Measurements from ENCODE around the gene LTC4S.

Gene LTC4S

DNA sequence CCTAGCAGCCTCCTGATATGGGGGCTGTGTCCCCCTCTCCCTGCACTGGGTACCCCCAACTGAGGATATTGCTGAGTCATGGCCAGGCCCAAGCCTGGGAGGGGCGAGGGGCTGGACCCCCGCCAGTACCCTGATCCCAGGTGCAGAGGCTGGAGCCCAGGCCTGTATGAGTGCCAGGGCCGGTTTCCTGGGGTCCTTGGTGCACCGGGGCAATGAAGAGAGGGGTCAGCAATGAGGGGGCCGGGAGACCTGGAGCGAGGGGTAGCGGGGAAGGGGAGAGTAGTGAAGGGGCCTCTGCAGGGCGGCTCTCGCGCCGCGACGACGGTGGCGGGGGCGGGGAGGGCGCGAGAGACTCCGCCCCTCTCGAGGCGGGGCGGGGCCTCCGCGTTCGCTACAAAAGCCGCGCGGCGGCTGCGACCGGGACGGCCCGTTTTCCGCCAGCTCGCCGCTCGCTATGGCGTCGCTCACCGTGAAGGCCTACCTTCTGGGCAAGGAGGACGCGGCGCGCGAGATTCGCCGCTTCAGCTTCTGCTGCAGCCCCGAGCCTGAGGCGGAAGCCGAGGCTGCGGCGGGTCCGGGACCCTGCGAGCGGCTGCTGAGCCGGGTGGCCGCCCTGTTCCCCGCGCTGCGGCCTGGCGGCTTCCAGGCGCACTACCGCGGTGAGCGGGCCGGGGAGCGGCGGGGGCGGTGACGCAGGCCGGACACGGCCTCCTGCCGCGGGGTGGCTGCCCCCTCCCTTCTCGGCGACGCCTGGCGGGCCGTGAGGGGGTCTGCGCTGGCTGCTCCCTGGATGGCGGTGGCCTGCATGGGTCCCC, 26.9 kb downstream of the LTC4S start, which contains the start of gene SQSTM1:
Gene SQSTM1, plus strand, starts transcription at position 423 of the 815 bp plus-strand sequence. Its CDS starts 32 bp downstream, at position 455.
- ATAC-seq (replicated peaks; ENCODE audit: extremely low read depth, poor library complexity, severe bottlenecking) (peak; percentile 34), DNase-seq (ENCODE audit: low spot score in 2 of 2) (peak; percentile 70 to 79)
- peak within 1 kb of the TSS; percentile 93 for H3K4me3 Mint-ChIP-seq
- peaks cover 53% of the 10 kb centered on the region for H3K36me3 Mint-ChIP-seq (ENCODE audit: insufficient read depth)
- peaks cover 46% of the 10 kb centered on the region for H3K4me1 Mint-ChIP-seq
- H3K27me3 Mint-ChIP-seq: no peaks in the 10 kb centered on the region
- H3K9me3 Mint-ChIP-seq: no peaks in the 10 kb centered on the region
- H3K27ac Mint-ChIP-seq (ENCODE audit: low read depth): peak within 1 kb of the TSS; percentile 98

DNA sequence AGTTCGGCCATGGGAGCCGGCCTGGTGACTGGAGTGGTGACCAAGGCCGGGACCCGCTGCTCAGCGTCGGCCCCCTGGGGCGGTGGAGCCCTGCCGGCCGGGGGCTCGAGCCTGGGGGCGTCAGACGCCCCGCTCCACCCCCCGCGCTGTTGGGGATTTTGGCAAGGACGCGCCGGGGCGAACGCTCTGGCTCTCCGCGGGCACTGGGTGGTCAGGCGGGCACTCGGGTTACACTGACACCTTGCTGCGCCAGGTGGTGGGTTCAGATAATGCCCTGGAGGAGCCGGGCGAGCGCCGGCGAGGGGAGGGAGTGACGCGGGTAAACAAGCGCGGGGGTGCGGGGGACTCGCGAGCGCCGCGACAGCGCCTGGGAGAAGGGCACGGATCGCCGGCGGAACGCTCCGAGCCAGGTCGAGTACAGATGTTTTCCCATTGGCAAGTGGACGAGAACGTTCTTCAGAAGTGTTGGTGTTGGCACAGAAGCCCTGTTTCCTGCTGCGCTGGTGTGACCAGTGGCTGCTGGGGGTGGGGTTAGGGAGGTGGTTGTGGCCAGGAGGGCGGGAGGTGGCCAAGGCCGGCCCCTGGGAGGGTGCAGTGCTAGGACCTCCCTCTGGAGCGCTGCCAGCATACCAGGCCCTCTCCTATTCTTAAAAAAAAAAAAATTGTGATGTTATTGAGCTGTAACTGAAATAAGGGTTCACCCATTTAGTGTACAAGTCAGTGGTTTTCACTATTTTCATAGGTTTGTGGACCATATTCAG, 27.7 kb downstream of the LTC4S start:
- peak overlapping the region; percentile 93 for H3K4me3 Mint-ChIP-seq
- peaks cover 46% of the 10 kb centered on the region for H3K4me1 Mint-ChIP-seq
- DNase-seq (ENCODE audit: low spot score in 2 of 2) (peak; percentile 89), ATAC-seq (replicated peaks; ENCODE audit: extremely low read depth, poor library complexity, severe bottlenecking) (peak; percentile 74)
- H3K36me3 Mint-ChIP-seq (ENCODE audit: insufficient read depth): peaks cover 61% of the 10 kb centered on the region
- H3K27me3 Mint-ChIP-seq: no peaks in the 10 kb centered on the region
- H3K9me3 Mint-ChIP-seq: no peaks in the 10 kb centered on the region
- peak overlapping the region; percentile 98 for H3K27ac Mint-ChIP-seq (ENCODE audit: low read depth)

DNA sequence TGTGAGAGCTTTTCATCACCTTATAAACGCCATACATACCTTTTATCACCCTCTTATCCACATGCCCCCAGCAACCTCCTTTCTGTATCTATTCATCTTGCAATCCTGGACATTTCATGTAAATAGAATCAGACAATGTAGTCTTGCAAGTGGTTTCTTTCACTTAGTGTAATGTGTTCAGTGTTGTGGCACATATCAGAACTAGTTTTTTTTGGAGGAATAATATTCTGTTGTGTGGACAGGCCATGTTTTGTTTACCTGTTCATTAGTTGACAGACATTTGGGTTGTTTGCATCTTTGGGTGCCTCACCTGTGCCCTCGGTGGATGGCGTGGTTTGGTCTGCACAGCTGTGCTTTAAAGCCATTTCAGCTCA, 28.3 kb downstream of the LTC4S start:
- peak overlapping the region; percentile 93 for H3K4me3 Mint-ChIP-seq
- no peak for DNase-seq (ENCODE audit: low spot score in 2 of 2)
- peaks cover 66% of the 10 kb centered on the region for H3K36me3 Mint-ChIP-seq (ENCODE audit: insufficient read depth)
- no peak for ATAC-seq (replicated peaks; ENCODE audit: extremely low read depth, poor library complexity, severe bottlenecking)
- H3K27me3 Mint-ChIP-seq: no peaks in the 10 kb centered on the region
- peaks cover 46% of the 10 kb centered on the region for H3K4me1 Mint-ChIP-seq
- H3K27ac Mint-ChIP-seq (ENCODE audit: low read depth): peak overlapping the region; percentile 98
- H3K9me3 Mint-ChIP-seq: no peaks in the 10 kb centered on the region

DNA sequence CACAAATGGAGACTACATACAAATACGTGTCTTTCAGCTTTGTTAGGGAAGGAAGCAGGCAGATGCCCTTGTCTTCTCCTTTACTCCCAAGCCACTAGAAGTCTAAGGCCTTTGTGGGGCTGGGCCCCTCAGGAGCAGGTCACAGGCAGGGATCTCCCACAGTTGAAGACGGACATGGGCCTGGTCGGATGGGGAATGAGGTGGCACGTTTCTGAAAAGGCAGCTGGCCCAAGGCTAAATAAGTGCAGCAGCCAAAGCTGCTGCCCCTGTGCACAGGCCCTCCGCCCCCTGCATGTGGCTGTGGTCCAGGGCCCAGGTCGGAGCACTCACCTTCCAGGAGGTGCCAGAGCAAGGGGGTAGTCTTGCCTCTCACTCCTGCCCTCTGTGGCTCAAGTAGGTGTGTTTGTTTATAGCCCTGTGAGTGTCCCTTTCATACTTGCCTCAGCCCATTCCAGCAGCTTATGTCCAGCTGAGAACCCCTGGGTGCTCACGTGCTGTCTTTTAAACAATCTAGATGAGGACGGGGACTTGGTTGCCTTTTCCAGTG, 28.7 kb downstream of the LTC4S start:
- H3K36me3 Mint-ChIP-seq (ENCODE audit: insufficient read depth): peaks cover 70% of the 10 kb centered on the region
- no peak for DNase-seq (ENCODE audit: low spot score in 2 of 2)

DNA sequence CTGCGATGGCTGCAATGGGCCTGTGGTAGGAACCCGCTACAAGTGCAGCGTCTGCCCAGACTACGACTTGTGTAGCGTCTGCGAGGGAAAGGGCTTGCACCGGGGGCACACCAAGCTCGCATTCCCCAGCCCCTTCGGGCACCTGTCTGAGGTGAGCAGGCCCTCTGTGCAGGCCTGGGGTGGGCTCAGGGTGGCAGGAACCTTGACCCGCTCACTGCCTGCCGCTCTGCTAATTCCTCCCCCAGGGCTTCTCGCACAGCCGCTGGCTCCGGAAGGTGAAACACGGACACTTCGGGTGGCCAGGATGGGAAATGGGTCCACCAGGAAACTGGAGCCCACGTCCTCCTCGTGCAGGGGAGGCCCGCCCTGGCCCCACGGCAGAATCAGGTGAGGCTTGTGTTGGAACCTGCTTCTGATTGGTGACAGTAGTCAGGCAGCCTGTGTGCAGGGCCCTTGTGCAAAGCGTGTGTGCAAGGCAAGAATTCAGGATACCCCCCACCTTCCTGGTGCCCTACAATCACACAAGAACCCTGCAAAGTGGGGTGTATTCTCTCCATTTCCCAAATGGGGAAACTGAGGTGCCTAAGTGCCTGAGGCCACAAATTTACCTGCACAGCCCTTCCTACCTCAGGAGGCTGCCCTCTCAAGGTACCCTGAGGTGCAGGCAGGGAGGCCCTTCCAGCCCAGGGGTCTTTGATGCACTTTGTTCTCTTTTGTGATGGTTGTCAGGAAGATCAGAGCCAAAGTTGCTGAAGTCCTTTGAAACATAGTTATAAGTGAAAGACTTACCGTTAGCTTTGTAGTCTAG, 30.4 kb downstream of the LTC4S start:
- peaks cover 47% of the 10 kb centered on the region for H3K4me1 Mint-ChIP-seq
- no peak for ATAC-seq (replicated peaks; ENCODE audit: extremely low read depth, poor library complexity, severe bottlenecking)
- no peaks in the 10 kb centered on the region for H3K9me3 Mint-ChIP-seq
- DNase-seq (ENCODE audit: low spot score in 2 of 2): no peak
- H3K36me3 Mint-ChIP-seq (ENCODE audit: insufficient read depth): peaks cover 79% of the 10 kb centered on the region
- H3K4me3 Mint-ChIP-seq: no peak overlapping the region
- no peaks in the 10 kb centered on the region for H3K27me3 Mint-ChIP-seq
- H3K27ac Mint-ChIP-seq (ENCODE audit: low read depth): no peak overlapping the region

More for the DNA sequence above, 28.7 kb downstream of the LTC4S start:
- Mint-ChIP-seq H3K4me3 (peak overlapping the region; percentile 93), H3K27ac (ENCODE audit: low read depth) (peak overlapping the region; percentile 98), H3K27me3 (no peaks in the 10 kb centered on the region), H3K4me1 (peaks cover 48% of the 10 kb centered on the region), H3K9me3 (no peaks in the 10 kb centered on the region)
- no peak for ATAC-seq (replicated peaks; ENCODE audit: extremely low read depth, poor library complexity, severe bottlenecking)

DNA sequence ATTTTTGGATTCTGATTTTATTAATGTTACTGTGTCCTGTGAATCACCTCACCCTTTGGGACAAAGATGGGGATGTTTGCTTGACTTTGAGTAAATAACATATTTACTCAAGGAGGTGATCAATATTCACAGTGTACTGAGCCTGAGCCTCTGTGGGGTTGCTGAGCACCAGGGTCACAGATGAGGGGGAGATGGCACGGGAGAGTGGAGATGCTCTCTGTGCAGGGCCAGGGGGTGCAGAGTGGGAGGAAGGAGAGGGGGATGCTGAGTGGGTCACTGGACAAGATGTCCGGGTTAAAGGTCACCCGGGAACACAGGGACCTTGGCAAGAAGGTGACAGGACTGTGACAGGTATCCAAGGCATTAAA, 30.9 kb downstream of the LTC4S start:
- peaks cover 81% of the 10 kb centered on the region for H3K36me3 Mint-ChIP-seq (ENCODE audit: insufficient read depth)
- no peaks in the 10 kb centered on the region for H3K27me3 Mint-ChIP-seq
- no peak overlapping the region for H3K27ac Mint-ChIP-seq (ENCODE audit: low read depth)
- ATAC-seq (replicated peaks; ENCODE audit: extremely low read depth, poor library complexity, severe bottlenecking) (no peak), DNase-seq (ENCODE audit: low spot score in 2 of 2) (no peak)
- H3K4me3 Mint-ChIP-seq: no peak overlapping the region
- H3K4me1 Mint-ChIP-seq: peaks cover 51% of the 10 kb centered on the region
- H3K9me3 Mint-ChIP-seq: no peaks in the 10 kb centered on the region

DNA sequence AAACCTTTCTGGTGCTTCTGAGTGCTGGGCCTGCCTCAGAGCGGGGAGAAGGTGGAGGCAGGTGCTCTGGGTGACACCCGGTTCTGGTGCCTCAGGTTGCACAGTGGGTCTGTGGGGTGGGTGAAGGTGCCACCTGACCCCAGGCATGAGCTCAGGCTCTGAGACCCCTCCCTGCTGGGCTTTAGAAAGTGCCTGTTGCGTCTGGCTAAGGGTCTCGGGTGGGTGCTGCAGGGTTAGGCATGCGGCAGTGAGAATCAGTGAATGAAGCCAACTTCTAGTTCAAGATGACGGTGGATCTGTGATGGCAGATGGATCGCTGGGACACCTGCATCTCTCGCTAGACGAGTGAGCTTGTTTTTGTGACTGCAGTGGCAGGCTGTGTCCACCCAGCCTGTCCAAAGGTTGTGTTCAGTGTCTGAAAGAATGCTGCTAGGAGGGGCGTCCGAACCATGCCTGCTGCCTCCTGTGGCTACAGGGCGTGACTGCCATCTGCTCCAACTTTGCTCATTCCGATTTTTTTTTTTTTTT, 31.9 kb downstream of the LTC4S start:
- Mint-ChIP-seq H3K36me3 (ENCODE audit: insufficient read depth) (peaks cover 78% of the 10 kb centered on the region), H3K27ac (ENCODE audit: low read depth) (no peak overlapping the region), H3K9me3 (no peaks in the 10 kb centered on the region), H3K4me1 (peaks cover 48% of the 10 kb centered on the region), H3K27me3 (no peaks in the 10 kb centered on the region), H3K4me3 (no peak overlapping the region)
- ATAC-seq (replicated peaks; ENCODE audit: extremely low read depth, poor library complexity, severe bottlenecking) (no peak), DNase-seq (ENCODE audit: low spot score in 2 of 2) (no peak)

DNA sequence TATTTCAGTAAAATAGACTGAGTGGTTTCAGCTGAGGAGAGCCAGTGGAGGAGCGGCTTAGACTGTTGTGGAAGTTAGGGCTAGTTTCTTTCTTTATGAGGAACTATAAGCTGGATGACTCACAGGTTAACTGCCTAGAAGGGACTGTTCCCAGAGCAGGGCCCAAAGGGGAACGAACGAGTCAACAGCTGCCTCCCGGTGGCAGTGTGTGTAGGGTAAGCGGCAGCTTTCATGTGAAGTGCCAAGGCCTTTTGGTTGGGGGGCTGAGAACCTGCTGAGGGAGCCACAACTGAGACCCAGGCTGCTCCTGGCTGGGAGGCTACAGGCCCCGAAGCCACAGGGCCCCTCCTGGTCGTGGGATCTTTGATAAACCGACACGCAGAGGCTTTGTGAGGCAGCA, 33.9 kb downstream of the LTC4S start:
- Mint-ChIP-seq H3K9me3 (no peaks in the 10 kb centered on the region), H3K4me3 (no peak overlapping the region), H3K36me3 (ENCODE audit: insufficient read depth) (peaks cover 75% of the 10 kb centered on the region), H3K27ac (ENCODE audit: low read depth) (no peak overlapping the region), H3K27me3 (no peaks in the 10 kb centered on the region), H3K4me1 (peaks cover 39% of the 10 kb centered on the region)
- no peak for DNase-seq (ENCODE audit: low spot score in 2 of 2)
- ATAC-seq (replicated peaks; ENCODE audit: extremely low read depth, poor library complexity, severe bottlenecking): no peak

DNA sequence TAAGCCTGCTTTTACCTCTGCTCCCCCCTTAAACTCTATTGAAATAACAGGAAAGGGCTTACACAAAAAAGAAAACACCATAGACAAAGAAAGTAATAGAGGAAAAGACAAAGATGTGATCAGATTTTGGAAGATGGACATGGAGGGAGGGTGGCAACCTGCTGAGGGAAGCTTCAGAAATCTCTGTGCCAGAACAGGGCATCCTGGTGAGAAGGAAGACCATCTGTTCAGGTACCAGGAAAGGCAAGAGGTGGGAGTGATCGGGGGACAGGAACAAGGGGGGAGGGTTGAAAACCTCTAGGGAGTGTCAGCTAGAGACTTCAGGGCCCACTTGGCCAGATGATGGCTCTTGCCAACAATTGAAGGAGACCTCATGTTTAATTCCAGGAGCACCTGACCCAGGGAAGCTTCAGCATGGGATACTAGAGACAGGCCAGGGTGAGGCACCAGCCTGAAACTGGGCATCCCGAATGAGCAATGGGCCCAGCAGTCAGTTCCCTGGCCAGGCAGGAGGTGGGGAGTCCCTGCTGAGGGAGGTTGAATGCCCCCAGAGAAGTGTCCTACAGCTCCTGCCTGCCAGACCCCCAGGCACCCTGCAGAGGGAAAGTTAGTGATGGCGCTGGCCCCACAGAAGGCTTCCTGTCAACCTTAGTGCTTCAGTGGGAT, 35.1 kb downstream of the LTC4S start:
- Mint-ChIP-seq H3K27me3 (no peaks in the 10 kb centered on the region), H3K4me3 (no peak overlapping the region), H3K4me1 (peaks cover 42% of the 10 kb centered on the region), H3K9me3 (no peaks in the 10 kb centered on the region), H3K27ac (ENCODE audit: low read depth) (peak overlapping the region; percentile 78), H3K36me3 (ENCODE audit: insufficient read depth) (peaks cover 79% of the 10 kb centered on the region)
- DNase-seq (ENCODE audit: low spot score in 2 of 2) (no peak), ATAC-seq (replicated peaks; ENCODE audit: extremely low read depth, poor library complexity, severe bottlenecking) (no peak)

DNA sequence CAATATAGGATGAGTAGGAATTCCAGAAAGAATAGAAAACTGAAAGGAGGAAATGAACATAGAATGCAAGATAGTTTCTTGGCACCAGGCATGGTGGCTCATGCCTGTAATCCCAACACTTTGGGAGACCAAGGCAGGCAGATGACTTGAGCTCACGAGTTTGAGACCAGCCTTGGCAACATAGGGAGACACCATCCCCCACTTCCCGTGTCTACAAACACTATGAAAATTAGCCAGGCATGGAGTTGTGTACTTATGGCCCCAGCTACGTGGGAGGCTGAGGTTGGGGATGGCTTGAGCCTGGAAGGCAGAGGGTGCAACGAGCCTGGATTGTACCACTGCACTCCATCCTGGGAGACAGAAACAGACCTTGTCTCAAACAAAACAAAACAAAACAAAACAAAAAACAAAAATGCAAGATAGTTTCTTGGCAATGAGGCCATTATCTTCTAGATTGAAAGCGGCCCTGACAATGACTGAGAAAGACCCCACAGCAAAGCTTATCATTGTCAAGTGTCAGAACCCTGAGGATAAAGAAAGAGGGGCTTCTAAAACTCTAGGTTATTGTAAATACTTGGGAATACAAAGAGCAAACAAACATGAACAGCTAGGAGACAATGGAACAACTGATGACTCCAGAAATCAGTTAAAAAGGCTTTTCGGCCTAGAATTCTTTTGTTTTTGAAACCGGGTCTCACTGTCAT, 36.1 kb downstream of the LTC4S start:
- DNase-seq (ENCODE audit: low spot score in 2 of 2) (no peak), ATAC-seq (replicated peaks; ENCODE audit: extremely low read depth, poor library complexity, severe bottlenecking) (no peak)
- Mint-ChIP-seq H3K27ac (ENCODE audit: low read depth) (peak overlapping the region; percentile 78), H3K9me3 (no peaks in the 10 kb centered on the region), H3K4me1 (peaks cover 38% of the 10 kb centered on the region), H3K27me3 (no peaks in the 10 kb centered on the region), H3K36me3 (ENCODE audit: insufficient read depth) (peaks cover 73% of the 10 kb centered on the region), H3K4me3 (no peak overlapping the region)

DNA sequence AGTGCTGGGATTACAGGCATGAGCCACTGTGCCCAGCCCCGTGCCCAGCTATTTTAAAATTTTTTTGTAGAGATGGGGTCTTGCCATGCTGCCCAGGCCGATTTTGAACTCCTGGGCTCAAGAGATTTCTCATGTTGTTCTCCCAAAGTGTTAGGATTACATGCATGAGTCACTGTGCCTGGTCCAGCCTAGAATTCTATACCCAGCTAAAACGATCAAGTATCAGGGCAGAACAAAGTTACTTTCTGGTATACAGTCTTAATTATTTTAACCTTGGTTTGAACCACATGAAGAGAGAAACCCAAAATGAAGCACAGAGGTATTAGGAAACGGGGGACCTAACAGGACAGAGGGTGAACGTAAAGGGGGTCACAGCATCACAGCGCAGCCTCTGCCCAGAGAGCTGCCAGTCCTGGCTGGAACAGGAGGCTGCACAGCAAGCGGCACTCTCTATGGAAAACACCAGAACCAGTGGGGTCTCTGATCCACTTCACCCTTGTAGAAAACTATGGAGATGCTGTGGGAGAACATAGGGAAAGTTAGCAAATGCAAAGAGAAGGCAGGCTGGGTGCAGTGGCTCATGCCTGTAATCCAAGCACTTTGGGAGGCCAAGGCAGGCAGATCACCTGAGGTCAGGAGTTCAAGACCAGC, 37.2 kb downstream of the LTC4S start:
- Mint-ChIP-seq H3K27ac (ENCODE audit: low read depth) (peak overlapping the region; percentile 19), H3K4me3 (no peak overlapping the region), H3K27me3 (no peaks in the 10 kb centered on the region), H3K9me3 (no peaks in the 10 kb centered on the region), H3K36me3 (ENCODE audit: insufficient read depth) (peaks cover 71% of the 10 kb centered on the region), H3K4me1 (peaks cover 40% of the 10 kb centered on the region)
- ATAC-seq (replicated peaks; ENCODE audit: extremely low read depth, poor library complexity, severe bottlenecking): no peak
- DNase-seq (ENCODE audit: low spot score in 2 of 2): no peak
